ENCODE data around the gene TAX1BP3.

- no peak for TF ChIP-seq CTCF (IDR thresholded peaks at IDR 0.05; ENCODE audit: low read length)
- TF ChIP-seq EZH2phosphoT487 (IDR thresholded peaks at IDR 0.05; ENCODE audit: low read length), result no peak
- TF ChIP-seq EZH2 (optimal IDR thresholded peaks at IDR 0.05; ENCODE audit: low read depth, low read length), result no peak
These were observed 23.3 kb upstream of the TAX1BP3 start for GRCh38 chr17:3691617-3692067.
